Measurements from ENCODE around the gene PROX2. TPM values are rescaled to one million over a fixed set of nuclear protein-coding genes. Genes with fewer than 3 reads are reported as not detected.
A peak's percentile ranks its signal among the peaks of the same experiment; 100 is the strongest.

Gene PROX2
- total and polyA plus RNA-seq, 9 of the 15 experiments (the other 6 are each of a cell fraction or from before 2014, with no cell fraction given) = not detected

- no peak for TF ChIP-seq CEBPZ (IDR thresholded peaks at IDR 0.05; ENCODE audit: borderline replicate concordance, low read depth, low read length)
- peak; percentile 13; the same call in 1 of the 2 replicates for TF ChIP-seq L3MBTL2 (IDR thresholded peaks at IDR 0.05)
- no peak for TF ChIP-seq FIP1L1 (IDR thresholded peaks at IDR 0.05; ENCODE audit: low read depth, low read length, poor library complexity, severe bottlenecking)
- TF ChIP-seq SIX5 (IDR thresholded peaks at IDR 0.05; ENCODE audit: borderline replicate concordance in 1 of 2, insufficient read depth in 1 of 2, low read depth in 1 of 2, low read length in 2 of 2) = peak; percentile 51; a peak in 3 of 4 replicates
- peak in 1 of 2 experiments; percentile 58; a peak in 2 of 4 replicates for TF ChIP-seq TRIM24 (IDR thresholded peaks at IDR 0.05)
- TF ChIP-seq ZNF124 (CRISPR knock-in tag; IDR thresholded peaks at IDR 0.05) = no peak
- TF ChIP-seq GATAD2A (IDR thresholded peaks at IDR 0.05) = no peak
- TF ChIP-seq POLR2H (tag; IDR thresholded peaks at IDR 0.05; ENCODE audit: low read depth) = peak; percentile 46; the same call in 1 of the 2 replicates
- TF ChIP-seq KDM2B (CRISPR knock-in tag; IDR thresholded peaks at IDR 0.05) = peak; percentile 36; the same call in 1 of the 2 replicates
- peak; percentile 30; the same call in 1 of the 2 replicates for TF ChIP-seq PML (IDR thresholded peaks at IDR 0.05; ENCODE audit: low read length)
- TF ChIP-seq ATF1 (CRISPR knock-in tag; IDR thresholded peaks at IDR 0.05) = no peak
- peak; percentile 37; the same call in 1 of the 2 replicates for TF ChIP-seq ATF1 (tag; IDR thresholded peaks at IDR 0.05)
- TF ChIP-seq SNIP1 (IDR thresholded peaks at IDR 0.05; ENCODE audit: low read depth) = no peak
- peak in 1 of 2 experiments; percentile 90; a peak in 2 of 4 replicates for TF ChIP-seq BCLAF1 (IDR thresholded peaks at IDR 0.05; ENCODE audit: borderline replicate concordance in 1 of 2, control insufficient read depth in 1 of 2, low read depth in 2 of 2, low read length in 1 of 2)
- TF ChIP-seq NCOR1 (IDR thresholded peaks at IDR 0.05) = 0 out of 2 replicates have a peak, but pooled peaks have one; percentile 5
- peak in 1 of 2 experiments; percentile 99; a peak in 2 of 4 replicates for TF ChIP-seq FOXK2 (conservative IDR thresholded peaks at IDR 0.05 in 1 of 2, IDR thresholded peaks at IDR 0.05 in 1 of 2; ENCODE audit: low read depth in 2 of 2)
- TF ChIP-seq FOXM1 (IDR thresholded peaks at IDR 0.05; ENCODE audit: low read depth) = peak; percentile 49; the same call in 1 of the 2 replicates
- TF ChIP-seq FOXM1 (CRISPR knock-in tag; IDR thresholded peaks at IDR 0.05; ENCODE audit: low read depth) = no peak
- TF ChIP-seq BHLHE40 (IDR thresholded peaks at IDR 0.05; ENCODE audit: low read length) = peak; percentile 95
- peak; percentile 72 for TF ChIP-seq SUPT5H (IDR thresholded peaks at IDR 0.05)
- TF ChIP-seq GATAD2B (IDR thresholded peaks at IDR 0.05; ENCODE audit: borderline replicate concordance) = peak; percentile 41; the same call in 1 of the 2 replicates
- no peak for TF ChIP-seq HDAC3 (IDR thresholded peaks at IDR 0.05; ENCODE audit: borderline replicate concordance, partially characterized antibody)
These were observed 5.6 kb upstream of the PROX2 start, which contains the start of gene DLST (continued) for GRCh38 chr14:74881431-74882102.
